Progenitor cell of endocrine pancreas (in vitro differentiated cells): ENCODE results near the gene TDRKH. TPM values are rescaled to one million over a fixed set of nuclear protein-coding genes. Genes with fewer than 3 reads are reported as not detected.
"Not testable (repeated sequence)": the region's sequence is repeated elsewhere in the genome, so short reads cannot be mapped to it uniquely, and the experiment has no call there.

Experiments
- DNase-seq: peaks from one replicate; pipeline ENCODE4 v3.0.0; 2021; ENCODE audit warnings: low spot score; ENCODE audit not compliant: unreplicated experiment
- H3K27ac Mint-ChIP-seq: 2 replicates; pipeline ENCODE4 v1.8.0; 2021; ENCODE audit warnings: mild to moderate bottlenecking, moderate library complexity, mixed read lengths
- H3K27me3 Mint-ChIP-seq: 2 replicates; pipeline ENCODE4 v1.8.0; 2021; ENCODE audit warnings: mixed read lengths
- H3K36me3 Mint-ChIP-seq: 2 replicates; pipeline ENCODE4 v1.8.0; 2022; ENCODE audit warnings: mixed read lengths; ENCODE audit not compliant: insufficient read depth
- H3K4me1 Mint-ChIP-seq: 2 replicates; pipeline ENCODE4 v1.8.0; 2021; ENCODE audit warnings: low read depth, mixed read lengths
- H3K4me3 Mint-ChIP-seq: 2 replicates; pipeline ENCODE4 v1.8.0; 2021; ENCODE audit warnings: low read depth, mild to moderate bottlenecking, moderate library complexity, mixed read lengths
- H3K9me3 Mint-ChIP-seq: 2 replicates; pipeline ENCODE4 v1.8.0; 2021; ENCODE audit warnings: low read depth, mixed read lengths
- total RNA-seq: library from RNA; stranded (reverse); gene quantifications from 2 replicates; pipeline ENCODE4 v1.2.1, GENCODE V29; 2021
- TF ChIP-seq, protein P1 (sequence below): fragments of 200-600 bp; sonication (generic); IDR thresholded peaks from one replicate; pipeline ENCODE4 v1.5.0; 2021; ENCODE audit warnings: antibody characterized with exemption, mild to moderate bottlenecking; ENCODE audit not compliant: unreplicated experiment

Gene TDRKH
- total RNA-seq, 1 donor from 2014 or later = 16.5 TPM

DNA sequence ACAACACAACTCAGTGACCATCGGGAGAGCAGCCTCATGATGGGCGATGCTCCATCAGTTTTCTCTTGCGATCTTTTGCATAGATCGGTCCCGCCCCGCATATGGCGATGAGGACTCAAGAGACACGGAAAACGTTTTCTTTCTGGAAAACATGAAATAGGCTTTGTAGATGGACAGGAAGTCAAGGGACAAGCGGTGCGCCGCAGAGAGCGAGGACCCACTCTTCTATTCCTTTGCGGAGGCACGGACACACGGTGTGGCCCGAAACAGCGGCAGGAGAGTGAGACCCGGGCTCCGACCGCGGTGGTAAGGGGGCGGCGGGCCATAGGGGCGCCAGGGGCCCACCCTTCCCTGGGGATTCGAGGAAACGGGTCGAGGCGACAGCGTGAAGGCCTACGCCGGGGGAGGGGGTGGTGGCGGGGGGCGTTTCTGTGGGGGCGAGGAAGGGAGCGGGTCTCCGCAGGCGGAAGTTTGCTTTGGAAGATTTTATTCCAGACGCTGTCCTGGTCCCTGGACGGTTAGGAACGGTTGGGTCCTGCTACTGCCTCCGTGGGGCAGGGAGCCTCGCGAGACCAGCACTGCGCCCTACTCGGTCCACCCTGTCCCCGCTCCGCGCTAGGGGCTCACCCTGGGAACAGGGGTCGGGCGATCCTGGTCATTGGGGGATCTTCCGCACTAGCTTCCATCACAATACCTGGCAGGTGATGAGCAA, 796 bp upstream of the TDRKH start:
- Mint-ChIP-seq H3K27me3 (no peaks in the 10 kb centered on the region), H3K27ac (peak overlapping the region; percentile 96), H3K36me3 (no peaks in the 10 kb centered on the region), H3K4me1 (peaks cover 7% of the 10 kb centered on the region), H3K4me3 (peak overlapping the region; percentile 86), H3K9me3 (no peaks in the 10 kb centered on the region)
- peak; percentile 18 for DNase-seq
- TF ChIP-seq, protein P1, sequence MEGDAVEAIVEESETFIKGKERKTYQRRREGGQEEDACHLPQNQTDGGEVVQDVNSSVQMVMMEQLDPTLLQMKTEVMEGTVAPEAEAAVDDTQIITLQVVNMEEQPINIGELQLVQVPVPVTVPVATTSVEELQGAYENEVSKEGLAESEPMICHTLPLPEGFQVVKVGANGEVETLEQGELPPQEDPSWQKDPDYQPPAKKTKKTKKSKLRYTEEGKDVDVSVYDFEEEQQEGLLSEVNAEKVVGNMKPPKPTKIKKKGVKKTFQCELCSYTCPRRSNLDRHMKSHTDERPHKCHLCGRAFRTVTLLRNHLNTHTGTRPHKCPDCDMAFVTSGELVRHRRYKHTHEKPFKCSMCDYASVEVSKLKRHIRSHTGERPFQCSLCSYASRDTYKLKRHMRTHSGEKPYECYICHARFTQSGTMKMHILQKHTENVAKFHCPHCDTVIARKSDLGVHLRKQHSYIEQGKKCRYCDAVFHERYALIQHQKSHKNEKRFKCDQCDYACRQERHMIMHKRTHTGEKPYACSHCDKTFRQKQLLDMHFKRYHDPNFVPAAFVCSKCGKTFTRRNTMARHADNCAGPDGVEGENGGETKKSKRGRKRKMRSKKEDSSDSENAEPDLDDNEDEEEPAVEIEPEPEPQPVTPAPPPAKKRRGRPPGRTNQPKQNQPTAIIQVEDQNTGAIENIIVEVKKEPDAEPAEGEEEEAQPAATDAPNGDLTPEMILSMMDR = no peak

DNA sequence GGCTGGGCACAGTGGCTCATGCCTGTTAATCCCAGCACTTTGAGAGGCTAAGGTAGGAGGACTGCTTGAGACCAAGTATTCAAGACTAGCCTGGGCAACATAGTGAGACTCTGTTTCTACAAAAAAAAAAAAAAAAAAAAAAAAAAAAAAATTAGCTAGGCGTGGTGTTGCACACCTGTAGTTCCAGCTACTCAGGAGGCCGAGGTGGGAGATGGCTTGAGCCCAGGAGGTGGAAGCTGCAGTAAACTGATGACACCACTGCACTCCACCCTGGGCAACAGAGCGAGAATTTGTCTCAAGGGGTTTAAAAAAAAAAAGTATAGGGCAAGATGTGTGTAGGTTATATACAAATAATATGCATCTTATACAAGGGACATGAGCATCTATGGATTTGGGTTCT, 2.6 kb downstream of the TDRKH start:
- Mint-ChIP-seq H3K27ac (no peak overlapping the region), H3K27me3 (no peaks in the 10 kb centered on the region), H3K4me3 (no peak overlapping the region), H3K36me3 (no peaks in the 10 kb centered on the region), H3K9me3 (no peaks in the 10 kb centered on the region), H3K4me1 (peaks cover 7% of the 10 kb centered on the region)
- TF ChIP-seq, protein P1 = no peak
- DNase-seq = no peak

DNA sequence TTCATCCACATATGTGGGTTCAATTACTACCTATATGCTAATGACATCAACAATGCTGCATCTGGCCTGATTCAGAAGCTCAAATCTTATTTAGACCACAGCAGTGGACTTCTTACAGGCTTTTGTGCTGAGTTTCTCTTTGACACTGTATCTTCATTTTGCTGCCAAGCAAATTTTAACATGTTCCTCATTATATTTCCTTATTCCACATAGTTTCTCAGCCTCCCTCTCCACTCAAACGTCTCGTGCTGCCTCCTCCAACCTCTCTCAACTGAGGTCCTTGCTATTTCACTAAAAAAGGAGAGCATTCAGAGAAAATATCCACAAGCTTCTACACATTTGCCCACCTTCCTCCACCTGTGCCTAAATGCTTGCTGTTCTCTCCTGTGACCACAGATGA, 6.5 kb downstream of the TDRKH start:
- H3K27me3 Mint-ChIP-seq = no peaks in the 10 kb centered on the region

DNA sequence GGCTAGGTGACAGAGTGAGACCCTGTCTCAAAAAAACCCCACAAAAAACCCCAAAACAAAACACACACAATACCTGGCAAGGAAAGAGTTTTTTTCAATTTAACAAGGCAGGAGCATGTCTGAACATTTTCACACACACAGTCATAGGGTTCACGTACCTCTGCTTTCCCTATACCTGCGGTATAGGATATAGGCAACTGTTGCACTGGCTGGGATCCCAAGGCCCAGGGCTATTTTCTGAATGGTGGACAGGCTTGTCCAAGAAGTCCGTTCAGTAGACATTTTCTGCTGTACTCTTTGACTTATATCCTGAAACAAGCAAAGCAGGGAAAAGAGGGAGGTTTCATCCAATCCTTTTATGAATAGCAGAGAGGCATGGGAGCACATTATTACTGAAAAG, 7.6 kb downstream of the TDRKH start:
- no peaks in the 10 kb centered on the region for H3K9me3 Mint-ChIP-seq
- peaks cover 10% of the 10 kb centered on the region for H3K36me3 Mint-ChIP-seq
- no peaks in the 10 kb centered on the region for H3K27me3 Mint-ChIP-seq
- H3K4me1 Mint-ChIP-seq = no peaks in the 10 kb centered on the region
- DNase-seq = no peak
- no peak overlapping the region for H3K4me3 Mint-ChIP-seq
- H3K27ac Mint-ChIP-seq = no peak overlapping the region
- TF ChIP-seq, protein P1 = no peak

More for the DNA sequence above, 6.5 kb downstream of the TDRKH start:
- no peak overlapping the region for H3K27ac Mint-ChIP-seq
- no peak for DNase-seq
- H3K4me3 Mint-ChIP-seq = no peak overlapping the region
- peaks cover 4% of the 10 kb centered on the region for H3K36me3 Mint-ChIP-seq
- H3K9me3 Mint-ChIP-seq = no peaks in the 10 kb centered on the region
- TF ChIP-seq, protein P1 = no peak
- H3K4me1 Mint-ChIP-seq = no peaks in the 10 kb centered on the region

DNA sequence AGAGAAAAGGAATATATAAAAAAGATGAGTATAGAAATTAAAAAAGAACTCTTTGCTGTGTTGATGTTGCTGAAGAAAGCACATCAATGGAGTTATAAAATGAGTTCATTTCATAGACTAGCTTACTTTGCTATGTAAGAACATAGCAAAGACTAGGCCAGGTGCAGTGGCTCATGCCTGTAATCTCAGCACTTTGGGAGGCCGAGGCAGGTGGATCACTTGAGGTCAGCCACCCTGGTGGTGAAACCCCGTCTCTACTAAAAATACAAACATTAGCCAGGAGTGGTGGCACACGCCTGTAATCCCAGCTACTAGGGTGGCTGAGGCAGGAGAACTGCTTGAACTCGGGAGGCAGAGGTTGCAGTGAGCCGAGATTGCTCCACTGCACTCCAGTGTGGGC, 8.3 kb downstream of the TDRKH start:
- not testable (repeated sequence) for H3K4me1 Mint-ChIP-seq, H3K27ac Mint-ChIP-seq, H3K4me3 Mint-ChIP-seq, H3K9me3 Mint-ChIP-seq, H3K27me3 Mint-ChIP-seq, DNase-seq
- H3K36me3 Mint-ChIP-seq = peaks cover 11% of the 10 kb centered on the region

DNA sequence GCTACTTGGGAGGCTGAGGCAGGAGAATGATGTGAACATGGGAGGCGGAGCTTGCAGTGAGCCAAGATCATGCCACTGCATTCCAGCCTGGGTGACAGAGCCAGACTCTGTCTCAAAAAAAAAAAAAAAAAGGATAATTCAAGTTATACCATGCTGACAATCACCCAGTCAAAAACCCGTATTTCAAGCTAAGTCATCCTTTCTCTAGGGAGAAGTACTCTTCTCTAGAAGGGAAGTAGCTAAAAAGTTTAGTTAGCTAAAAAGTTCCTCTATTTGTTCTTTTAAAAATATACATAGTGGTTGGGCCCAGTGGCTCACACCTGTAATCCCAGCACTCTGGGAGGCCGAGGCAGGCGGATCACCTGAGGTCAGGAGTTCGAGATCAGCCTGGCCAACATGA, 9.6 kb downstream of the TDRKH start:
- H3K27ac Mint-ChIP-seq, DNase-seq, H3K27me3 Mint-ChIP-seq, H3K4me3 Mint-ChIP-seq, H3K4me1 Mint-ChIP-seq, H3K9me3 Mint-ChIP-seq: not testable (repeated sequence)
- peaks cover 19% of the 10 kb centered on the region for H3K36me3 Mint-ChIP-seq
